HepG2 (cell line): ENCODE data around the gene TFRC.

ENCODE experiments used
- ARHGAP35 ChIP-seq: sonication (generic); formaldehyde crosslinking; IDR thresholded peaks from 2 replicates; pipeline ENCODE4 v1.9.0; 2022; ENCODE audit warnings: mild to moderate bottlenecking, inconsistent platforms, moderate library complexity, missing genetic modification reagents, borderline replicate concordance
- GABPA ChIP-seq, 2 experiments: IDR thresholded peaks; 2 replicates each; pipeline ENCODE4 v1.6.1; 2011 to 2016; ENCODE audit warnings: low read depth in 2 of 2, low read length in 1 of 2, missing biosample characterization in 1 of 2, missing genetic modification characterization in 1 of 2
- HDAC2 ChIP-seq: sonication (generic); formaldehyde crosslinking; IDR thresholded peaks from 2 replicates; pipeline ENCODE4 v1.4.0; 2020; ENCODE audit warnings: missing genetic modification reagents
- HIVEP1 ChIP-seq: sonication (generic); formaldehyde crosslinking; IDR thresholded peaks from 2 replicates; pipeline ENCODE4 v1.4.0; 2020; ENCODE audit warnings: mild to moderate bottlenecking, missing genetic modification reagents
- JUNB ChIP-seq: sonication (generic); formaldehyde crosslinking; IDR thresholded peaks from 2 replicates; pipeline ENCODE4 v1.8.0; 2022; ENCODE audit warnings: missing genetic modification reagents, mild to moderate bottlenecking, borderline replicate concordance
- POLR2A ChIP-seq, 2 experiments: IDR thresholded peaks; 2 replicates each; pipeline ENCODE4 v1.6.1; 2011; ENCODE audit warnings: low read depth in 2 of 2, low read length in 2 of 2, mild to moderate bottlenecking in 1 of 2, moderate library complexity in 1 of 2; ENCODE audit not compliant: insufficient read depth in 1 of 2
- POLR2AphosphoS2 ChIP-seq: IDR thresholded peaks from 2 replicates; pipeline ENCODE4 v1.6.1; 2011; ENCODE audit warnings: low read depth, low read length, improper control_type of control experiment
- POLR2G ChIP-seq: fragments of 200-400 bp; formaldehyde crosslinking; IDR thresholded peaks from 2 replicates; pipeline ENCODE4 v1.6.1; 2018; ENCODE audit warnings: mild to moderate bottlenecking, low read depth, low read length, moderate library complexity
- RBFOX2 ChIP-seq: fragments of 200-400 bp; formaldehyde crosslinking; IDR thresholded peaks from 2 replicates; pipeline ENCODE4 v1.6.1; 2017; ENCODE audit warnings: low read depth, mild to moderate bottlenecking, low read length
- ZFX ChIP-seq: sonication (generic); formaldehyde crosslinking; IDR thresholded peaks from 2 replicates; pipeline ENCODE4 v1.4.0; 2020; ENCODE audit warnings: mild to moderate bottlenecking, low read depth, missing genetic modification reagents, moderate library complexity
- ZNF629 ChIP-seq: sonication (generic); formaldehyde crosslinking; conservative IDR thresholded peaks from 2 replicates; pipeline ENCODE4 v1.5.0; 2020; ENCODE audit warnings: missing genetic modification reagents

DNA sequence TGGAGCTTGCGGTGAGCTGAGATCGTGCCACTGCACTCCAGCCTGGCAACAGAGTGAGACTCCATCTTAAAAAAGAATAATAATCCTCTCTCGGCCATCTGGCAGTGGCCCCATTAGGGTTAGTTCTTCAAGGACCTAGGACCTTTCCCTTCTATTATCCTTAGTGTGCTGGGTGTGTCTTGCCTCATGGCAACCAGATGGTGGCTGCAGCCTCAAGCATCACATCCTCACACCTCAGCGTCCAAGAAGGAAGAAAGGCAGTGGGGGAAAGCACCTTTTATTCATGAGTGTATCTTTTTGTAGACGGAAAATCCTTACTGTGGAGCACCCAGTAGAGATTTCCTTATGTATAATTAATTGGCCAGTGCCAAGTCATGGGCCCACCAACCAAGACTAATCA is 42.7 kb upstream of the TFRC start:
- no peak for TF ChIP-seq JUNB (CRISPR knock-in tag)
- TF ChIP-seq RBFOX2 = no peak
- no peak for TF ChIP-seq GABPA (IDR thresholded peaks at IDR 0.05; ENCODE audit: low read depth, low read length)
- TF ChIP-seq GABPA (CRISPR knock-in tag; IDR thresholded peaks at IDR 0.05; ENCODE audit: low read depth) = no peak
- no peak for TF ChIP-seq POLR2G
- TF ChIP-seq POLR2A (IDR thresholded peaks at IDR 0.05; ENCODE audit: insufficient read depth in 1 of 2, low read depth in 2 of 2, low read length in 2 of 2) = no peak
- TF ChIP-seq ARHGAP35 (CRISPR knock-in tag) = no peak
- no peak for TF ChIP-seq POLR2AphosphoS2
- no peak for TF ChIP-seq HDAC2 (CRISPR knock-in tag)
- TF ChIP-seq ZFX = no peak
- TF ChIP-seq HIVEP1 (CRISPR knock-in tag) = no peak
- TF ChIP-seq ZNF629 = no peak
